ENCODE results near the gene ANKRD26.
A peak's percentile ranks its signal among the peaks of the same experiment; 100 is the strongest.
"Not testable (repeated sequence)": the region's sequence is repeated elsewhere in the genome, so short reads cannot be mapped to it uniquely, and the experiment has no call there.

The ANKRD26 gene

DNA sequence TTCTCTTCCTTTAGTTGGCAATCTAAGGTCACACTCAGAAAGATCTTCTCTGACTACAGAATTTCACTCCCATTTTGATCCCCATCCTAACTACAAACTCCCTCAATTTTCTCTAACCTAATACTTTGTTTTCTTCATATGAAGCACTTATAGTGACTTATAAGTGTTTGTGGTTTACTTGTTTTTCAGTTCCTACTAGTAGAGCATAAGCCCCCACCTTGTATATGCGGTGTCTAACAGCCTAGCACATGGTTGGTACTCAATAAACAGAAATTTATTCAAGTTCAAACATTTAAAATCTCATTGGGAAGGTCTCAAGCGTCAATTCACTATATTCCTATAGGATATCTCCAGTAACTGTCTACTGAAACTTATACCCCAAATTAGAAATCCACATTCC is 35.2 kb downstream of the ANKRD26 start:
- DNase-seq = no peak
- TF ChIP-seq GATA1 (IDR thresholded peaks at IDR 0.05; ENCODE audit: low read depth, low read length) = no peak
- TF ChIP-seq POLR2A (IDR thresholded peaks at IDR 0.05; ENCODE audit: low read length) = no peak

- no peak for DNase-seq
- no peak for TF ChIP-seq POLR2A (IDR thresholded peaks at IDR 0.05; ENCODE audit: low read length)
- TF ChIP-seq GATA1 (IDR thresholded peaks at IDR 0.05; ENCODE audit: low read depth, low read length) = no peak
Observed at GRCh38 chr10:27052656-27053055, 47.6 kb downstream of the ANKRD26 start.

DNA sequence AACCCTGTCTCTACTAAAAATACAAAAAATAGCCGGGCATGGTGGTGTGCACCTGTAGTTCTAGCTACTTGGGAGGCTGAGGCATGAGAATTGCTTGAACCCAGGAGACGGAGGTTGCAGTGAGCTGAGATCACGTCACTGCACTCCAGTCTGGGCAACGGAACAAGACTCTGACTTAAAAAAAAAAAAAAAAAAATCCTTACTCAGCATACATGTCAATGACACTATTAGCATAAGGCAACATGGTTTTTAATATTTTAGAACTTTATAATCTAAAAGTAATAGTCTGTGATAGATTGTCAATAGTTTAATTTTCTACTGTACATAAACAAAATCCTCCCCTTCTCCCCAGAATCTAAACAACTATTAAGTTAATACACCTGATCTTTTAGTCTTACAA is 55.0 kb downstream of the ANKRD26 start:
- not testable (repeated sequence) for DNase-seq

DNA sequence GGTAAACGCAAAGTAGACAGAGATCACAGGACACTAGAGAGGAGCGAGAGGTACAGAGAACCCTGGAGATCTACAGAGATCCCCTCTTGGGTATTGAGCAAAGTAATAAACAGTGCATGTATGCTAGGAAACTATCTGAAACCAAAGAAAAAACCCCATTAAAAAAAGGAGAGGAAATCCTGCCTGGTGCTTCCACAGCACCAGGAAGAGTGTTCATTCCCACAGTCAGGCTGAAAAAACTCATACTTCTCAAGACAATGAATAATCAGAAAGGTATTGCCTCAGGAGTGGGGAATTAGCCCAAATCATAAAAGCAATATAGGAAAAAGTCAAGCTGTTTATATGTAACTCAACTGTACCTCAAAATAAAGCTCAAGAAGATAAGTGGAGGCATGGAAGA is 59.1 kb downstream of the ANKRD26 start:
- no peak for TF ChIP-seq POLR2A (IDR thresholded peaks at IDR 0.05; ENCODE audit: low read length)
- no peak for TF ChIP-seq GATA1 (IDR thresholded peaks at IDR 0.05; ENCODE audit: low read depth, low read length)
- DNase-seq = no peak

GRCh38 chr10:27038168-27038567 is 62.1 kb downstream of the ANKRD26 start:
- TF ChIP-seq POLR2A (IDR thresholded peaks at IDR 0.05; ENCODE audit: low read length) (no peak), GATA1 (IDR thresholded peaks at IDR 0.05; ENCODE audit: low read depth, low read length) (no peak)
- DNase-seq = no peak

DNA sequence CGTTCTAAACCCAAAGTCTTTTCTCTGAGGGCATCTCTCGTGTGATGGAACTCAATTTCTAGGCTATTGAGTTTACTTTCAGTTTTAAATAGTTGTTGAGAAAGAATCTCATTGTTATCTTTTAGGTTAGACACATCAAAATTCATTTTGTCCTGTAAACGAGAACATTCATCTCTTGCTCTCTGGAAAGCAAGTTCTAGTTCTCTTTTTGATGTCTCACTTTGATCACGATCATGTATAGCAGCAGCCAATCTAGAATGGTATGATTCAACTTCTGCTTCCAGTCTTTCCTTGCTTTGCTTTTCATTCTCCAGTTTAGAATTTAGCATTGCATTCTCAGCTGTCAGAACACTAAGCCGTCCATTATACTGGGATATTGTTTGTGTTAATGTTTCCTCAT is 65.1 kb downstream of the ANKRD26 start:
- no peak for DNase-seq
- no peak for TF ChIP-seq POLR2A (IDR thresholded peaks at IDR 0.05; ENCODE audit: low read length)
- TF ChIP-seq GATA1 (IDR thresholded peaks at IDR 0.05; ENCODE audit: low read depth, low read length) = no peak

DNA sequence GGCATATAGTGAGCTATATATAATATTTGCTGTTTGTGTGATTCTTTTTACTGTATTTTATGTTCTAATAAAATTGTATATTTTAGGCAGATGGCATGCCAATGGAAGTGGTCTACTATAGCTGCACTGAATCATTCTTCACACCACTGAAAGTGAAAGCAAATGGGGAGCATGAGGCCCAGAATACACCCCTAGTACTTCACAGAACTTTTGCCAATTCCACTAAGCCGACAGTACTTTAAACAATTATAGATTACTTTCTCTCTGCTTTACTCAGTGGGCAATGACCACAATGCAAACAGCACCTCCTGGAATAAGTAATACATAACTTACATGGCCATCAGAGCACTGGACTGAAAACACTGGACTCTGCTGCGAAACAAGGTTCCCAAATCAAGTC is 70.2 kb downstream of the ANKRD26 start:
- DNase-seq = no peak
- no peak for TF ChIP-seq GATA1 (IDR thresholded peaks at IDR 0.05; ENCODE audit: low read depth, low read length)
- TF ChIP-seq POLR2A (IDR thresholded peaks at IDR 0.05; ENCODE audit: low read length) = no peak

- no peak for DNase-seq
- TF ChIP-seq POLR2A (IDR thresholded peaks at IDR 0.05; ENCODE audit: low read length) (no peak), GATA1 (IDR thresholded peaks at IDR 0.05; ENCODE audit: low read depth, low read length) (no peak)
Observed at GRCh38 chr10:27022048-27022447, 78.2 kb downstream of the ANKRD26 start.

DNA sequence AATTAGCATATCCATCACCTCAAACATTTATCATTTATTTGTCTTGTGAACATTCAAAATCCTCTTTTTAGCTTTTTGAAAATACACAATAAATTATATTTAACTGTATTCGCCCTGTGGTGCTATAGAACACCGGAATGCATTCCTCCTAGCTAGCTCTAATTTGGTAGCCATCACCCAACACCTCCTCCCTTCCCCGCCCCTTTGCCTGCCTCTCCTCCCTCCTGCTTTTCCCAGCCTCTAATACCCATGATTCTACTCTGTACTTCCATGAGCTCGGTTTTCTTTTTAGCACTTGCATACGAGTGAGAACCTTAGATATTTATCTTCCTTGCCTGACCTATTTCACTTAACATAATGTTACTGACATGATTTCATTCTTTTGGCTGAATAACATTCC is 80.1 kb downstream of the ANKRD26 start:
- TF ChIP-seq GATA1 (IDR thresholded peaks at IDR 0.05; ENCODE audit: low read depth, low read length) (no peak), POLR2A (IDR thresholded peaks at IDR 0.05; ENCODE audit: low read length) (no peak)
- DNase-seq = no peak

DNA sequence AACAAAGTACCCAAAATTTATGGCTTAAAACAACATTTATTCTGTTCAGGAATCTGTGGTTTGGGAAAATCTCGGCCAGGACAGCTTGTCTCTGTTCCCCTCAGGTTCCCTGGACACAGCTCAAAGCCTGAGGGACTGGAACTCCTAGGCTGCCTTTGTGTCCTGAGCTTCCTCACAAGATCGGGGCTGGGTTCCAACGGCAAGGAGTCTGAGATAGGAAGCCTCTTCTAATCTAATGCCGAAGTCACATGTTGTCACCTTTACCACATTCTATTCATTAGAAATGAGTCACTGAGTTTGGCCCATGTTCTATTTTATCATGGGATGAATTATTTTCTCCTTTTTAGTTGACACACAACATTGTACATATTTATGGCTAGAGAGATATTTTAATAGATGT is 80.5 kb downstream of the ANKRD26 start:
- TF ChIP-seq GATA1 (IDR thresholded peaks at IDR 0.05; ENCODE audit: low read depth, low read length) (no peak), POLR2A (IDR thresholded peaks at IDR 0.05; ENCODE audit: low read length) (no peak)
- DNase-seq = no peak

DNA sequence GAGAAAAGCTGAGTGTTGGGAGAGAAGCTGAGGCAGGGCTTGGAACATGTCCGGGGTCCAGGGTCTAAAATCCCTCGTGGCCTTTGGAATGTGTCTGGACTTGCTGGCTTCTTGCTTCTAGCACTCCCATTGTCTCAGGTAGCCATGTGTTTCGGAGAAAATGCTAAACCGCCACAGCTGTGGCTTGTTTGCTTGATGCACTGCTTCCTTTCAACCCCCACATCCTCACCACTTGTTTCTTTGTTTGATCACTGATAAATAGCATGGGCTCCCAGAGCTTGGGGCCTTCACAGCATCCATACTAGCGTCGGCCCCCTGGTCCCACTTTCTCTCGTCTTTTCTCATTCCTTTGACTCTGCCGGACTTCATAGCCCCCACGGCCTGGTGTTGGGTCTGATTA is 102.7 kb downstream of the ANKRD26 start:
- no peak for TF ChIP-seq GATA1 (IDR thresholded peaks at IDR 0.05; ENCODE audit: low read depth, low read length)
- TF ChIP-seq POLR2A (IDR thresholded peaks at IDR 0.05; ENCODE audit: low read length) = no peak
- DNase-seq = no peak

DNA sequence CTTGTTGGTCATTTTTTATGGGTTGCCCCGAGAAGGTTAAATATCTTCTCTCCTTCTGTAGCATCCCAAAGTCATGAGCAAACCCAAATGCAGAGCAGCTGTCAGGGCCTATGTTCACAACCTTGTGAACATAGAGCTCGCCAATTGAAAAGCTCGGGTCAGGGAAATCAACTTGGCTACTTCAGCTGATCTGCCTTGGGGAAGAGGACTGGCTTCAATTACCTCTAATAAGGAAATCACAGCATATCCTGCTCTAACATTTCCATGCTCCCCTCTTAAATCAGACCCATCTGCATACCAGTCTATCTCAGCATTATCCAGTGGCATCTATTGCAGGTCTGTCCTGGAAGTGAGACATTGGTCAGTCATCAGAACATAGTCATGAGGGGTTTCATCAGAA is 105.6 kb downstream of the ANKRD26 start:
- no peak for DNase-seq
- TF ChIP-seq POLR2A (IDR thresholded peaks at IDR 0.05; ENCODE audit: low read length) (no peak), GATA1 (IDR thresholded peaks at IDR 0.05; ENCODE audit: low read depth, low read length) (no peak)

- DNase-seq = no peak
- no peak for TF ChIP-seq GATA1 (IDR thresholded peaks at IDR 0.05; ENCODE audit: low read depth, low read length)
- no peak for TF ChIP-seq POLR2A (IDR thresholded peaks at IDR 0.05; ENCODE audit: low read length)
Observed at GRCh38 chr10:26987851-26988250, 112.4 kb downstream of the ANKRD26 start.

GRCh38 chr10:26983156-26983555 is 117.1 kb downstream of the ANKRD26 start:
- DNase-seq = no peak
- TF ChIP-seq POLR2A (IDR thresholded peaks at IDR 0.05; ENCODE audit: low read length) (no peak), GATA1 (IDR thresholded peaks at IDR 0.05; ENCODE audit: low read depth, low read length) (no peak)

- no peak for TF ChIP-seq POLR2A (IDR thresholded peaks at IDR 0.05; ENCODE audit: low read length)
- TF ChIP-seq GATA1 (IDR thresholded peaks at IDR 0.05; ENCODE audit: low read depth, low read length) = no peak
- DNase-seq = no peak
Observed at GRCh38 chr10:26982058-26982457, 118.2 kb downstream of the ANKRD26 start.

DNA sequence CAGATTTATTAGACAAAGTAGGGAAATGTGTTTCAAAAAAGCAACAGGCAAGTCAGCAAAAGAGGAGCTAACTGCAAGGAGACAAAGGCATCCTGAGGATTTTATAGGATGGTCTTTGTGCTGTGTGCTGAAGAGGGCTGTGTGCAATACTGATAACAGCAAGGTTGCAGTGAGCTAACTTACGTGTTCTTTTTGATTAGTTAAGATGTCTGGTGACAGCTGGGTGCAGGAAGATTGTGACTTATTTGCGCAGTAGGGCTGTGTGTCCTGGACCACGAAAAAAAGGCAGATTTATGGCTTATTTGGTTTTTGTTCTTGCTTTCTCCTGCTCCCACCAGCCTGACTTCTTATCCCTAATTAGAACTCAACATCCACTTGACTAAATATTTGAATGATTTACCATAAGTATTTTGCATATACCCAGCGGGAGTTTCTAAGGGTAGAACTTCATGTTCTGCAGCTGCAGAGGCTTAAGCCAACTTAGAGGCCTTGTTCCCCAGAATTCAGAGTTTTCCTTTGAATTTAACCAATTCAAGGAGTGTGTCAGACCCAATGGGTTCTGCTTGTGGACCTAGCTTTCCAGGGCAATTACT is 119.0 kb downstream of the ANKRD26 start:
- TF ChIP-seq GATA1 (IDR thresholded peaks at IDR 0.05; ENCODE audit: low read depth, low read length) = no peak
- no peak for TF ChIP-seq POLR2A (IDR thresholded peaks at IDR 0.05; ENCODE audit: low read length)
- DNase-seq = peak in 1 of 2 experiments; percentile 27
